Measurements from ENCODE around the gene MYO16.

DNA sequence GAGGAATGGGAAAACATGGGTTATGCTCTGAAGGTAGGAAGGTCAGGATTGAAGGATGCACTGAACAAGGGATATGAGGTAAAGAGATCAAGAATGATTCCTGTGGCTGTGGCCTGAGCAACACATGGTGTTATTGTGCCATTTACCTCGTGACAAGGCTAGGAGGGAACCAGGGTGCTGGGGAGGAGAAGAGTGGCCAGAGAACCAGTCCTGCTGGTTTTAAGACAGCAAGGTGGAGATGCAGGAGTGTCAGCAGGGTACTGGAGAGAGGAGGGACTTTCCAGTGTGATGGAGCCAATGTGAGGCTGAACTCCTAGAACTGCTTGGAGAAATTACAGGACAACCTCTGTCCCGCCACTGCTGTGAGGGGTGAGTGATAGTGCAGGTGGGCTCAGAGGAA, 282.4 kb downstream of the MYO16 start:
- TF ChIP-seq, protein P1, sequence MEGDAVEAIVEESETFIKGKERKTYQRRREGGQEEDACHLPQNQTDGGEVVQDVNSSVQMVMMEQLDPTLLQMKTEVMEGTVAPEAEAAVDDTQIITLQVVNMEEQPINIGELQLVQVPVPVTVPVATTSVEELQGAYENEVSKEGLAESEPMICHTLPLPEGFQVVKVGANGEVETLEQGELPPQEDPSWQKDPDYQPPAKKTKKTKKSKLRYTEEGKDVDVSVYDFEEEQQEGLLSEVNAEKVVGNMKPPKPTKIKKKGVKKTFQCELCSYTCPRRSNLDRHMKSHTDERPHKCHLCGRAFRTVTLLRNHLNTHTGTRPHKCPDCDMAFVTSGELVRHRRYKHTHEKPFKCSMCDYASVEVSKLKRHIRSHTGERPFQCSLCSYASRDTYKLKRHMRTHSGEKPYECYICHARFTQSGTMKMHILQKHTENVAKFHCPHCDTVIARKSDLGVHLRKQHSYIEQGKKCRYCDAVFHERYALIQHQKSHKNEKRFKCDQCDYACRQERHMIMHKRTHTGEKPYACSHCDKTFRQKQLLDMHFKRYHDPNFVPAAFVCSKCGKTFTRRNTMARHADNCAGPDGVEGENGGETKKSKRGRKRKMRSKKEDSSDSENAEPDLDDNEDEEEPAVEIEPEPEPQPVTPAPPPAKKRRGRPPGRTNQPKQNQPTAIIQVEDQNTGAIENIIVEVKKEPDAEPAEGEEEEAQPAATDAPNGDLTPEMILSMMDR (IDR thresholded peaks at IDR 0.05) = no peak
- no peak for TF ChIP-seq POLR2A (IDR thresholded peaks at IDR 0.05)
